ENCODE data around the gene RFX5. TPM values are rescaled to one million over a fixed set of nuclear protein-coding genes. Genes with fewer than 3 reads are reported as not detected.

The RFX5 gene
- total and polyA plus RNA-seq, 9 of the 15 experiments (the other 6 are each of a cell fraction or from before 2014, with no cell fraction given): 3.8 to 48.2 (median 32.2) TPM

DNA sequence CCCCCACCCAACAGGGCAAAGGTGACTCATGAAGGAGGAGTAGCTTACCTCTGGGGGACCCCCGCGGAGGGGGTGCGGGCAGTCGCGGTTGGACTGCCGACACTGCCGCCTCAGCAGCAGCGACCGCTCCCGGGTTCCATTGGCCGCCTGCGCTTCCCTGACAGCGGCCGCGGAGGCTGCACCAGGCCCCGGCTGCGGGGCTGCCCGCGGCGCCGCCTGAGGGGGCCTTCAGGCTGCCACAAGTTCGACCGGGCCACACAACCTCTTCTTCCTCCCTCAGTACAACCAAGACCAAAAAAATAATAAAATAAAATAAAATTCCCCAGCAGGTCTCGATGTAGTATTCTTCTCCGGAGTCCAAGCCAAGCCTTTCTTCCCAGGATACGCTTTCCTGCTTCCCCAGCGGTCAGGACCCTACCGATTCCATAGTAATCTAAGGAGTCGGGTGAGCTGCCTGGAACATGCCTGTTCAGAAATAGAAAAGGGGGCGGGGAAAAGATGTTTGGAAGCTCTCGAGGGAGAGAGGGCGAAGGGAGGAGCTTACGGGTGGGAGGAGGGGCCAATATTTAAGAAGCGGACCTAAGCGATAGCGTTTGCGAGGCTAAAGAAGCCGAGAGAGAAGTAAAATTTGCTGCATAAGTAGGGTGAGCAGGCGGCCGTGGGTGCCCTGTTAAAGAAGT lies 19.7 kb downstream of the RFX5 start, which contains the start of gene PI4KB (continued):
- TF ChIP-seq BCLAF1 (IDR thresholded peaks at IDR 0.05; ENCODE audit: borderline replicate concordance in 1 of 2, control insufficient read depth in 1 of 2, low read depth in 2 of 2, low read length in 1 of 2): no peak
- TF ChIP-seq TEAD1 (CRISPR knock-in tag; IDR thresholded peaks at IDR 0.05): peak; percentile 6 to 10; a peak in 1 of 4 replicates
- TF ChIP-seq MCM3 (IDR thresholded peaks at IDR 0.05): no peak
- TF ChIP-seq PHF21A (IDR thresholded peaks at IDR 0.05; ENCODE audit: borderline replicate concordance, low read depth): no peak
- TF ChIP-seq CHCHD3 (CRISPR knock-in tag; IDR thresholded peaks at IDR 0.05): no peak
- TF ChIP-seq RBBP5 (IDR thresholded peaks at IDR 0.05; ENCODE audit: borderline replicate concordance, insufficient read depth, low read length, poor library complexity, severe bottlenecking): peak; percentile 60
- 0 out of 4 replicates have a peak, but pooled peaks of 1 of the 2 experiments have one; percentile 32 for TF ChIP-seq FOXK2 (conservative IDR thresholded peaks at IDR 0.05 in 1 of 2, IDR thresholded peaks at IDR 0.05 in 1 of 2; ENCODE audit: low read depth in 2 of 2)
- TF ChIP-seq ZEB2 (IDR thresholded peaks at IDR 0.05): no peak
- TF ChIP-seq, protein P1, sequence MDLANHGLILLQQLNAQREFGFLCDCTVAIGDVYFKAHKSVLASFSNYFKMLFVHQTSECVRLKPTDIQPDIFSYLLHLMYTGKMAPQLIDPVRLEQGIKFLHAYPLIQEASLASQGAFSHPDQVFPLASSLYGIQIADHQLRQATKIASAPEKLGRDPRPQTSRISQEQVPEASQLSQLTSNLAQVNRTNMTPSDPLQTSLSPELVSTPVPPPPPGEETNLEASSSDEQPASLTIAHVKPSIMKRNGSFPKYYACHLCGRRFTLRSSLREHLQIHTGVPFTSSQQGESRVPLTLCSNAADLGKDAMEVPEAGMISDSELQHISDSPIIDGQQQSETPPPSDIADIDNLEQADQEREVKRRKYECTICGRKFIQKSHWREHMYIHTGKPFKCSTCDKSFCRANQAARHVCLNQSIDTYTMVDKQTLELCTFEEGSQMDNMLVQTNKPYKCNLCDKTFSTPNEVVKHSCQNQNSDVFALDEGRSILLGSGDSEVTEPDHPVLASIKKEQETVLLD (IDR thresholded peaks at IDR 0.05): no peak
- no peak for TF ChIP-seq ATF4 (CRISPR knock-in tag; IDR thresholded peaks at IDR 0.05)
- no peak for TF ChIP-seq MIER1 (IDR thresholded peaks at IDR 0.05; ENCODE audit: low read depth)
- TF ChIP-seq ZNF134 (CRISPR knock-in tag; conservative IDR thresholded peaks at IDR 0.05): no peak
- peak; percentile 16 for TF ChIP-seq TAF1 (IDR thresholded peaks at IDR 0.05; ENCODE audit: control insufficient read depth, extremely low read depth, insufficient read depth, low read length, severe bottlenecking)
- no peak for TF ChIP-seq CBFB (CRISPR knock-in tag; IDR thresholded peaks at IDR 0.05)
- TF ChIP-seq, protein P2, sequence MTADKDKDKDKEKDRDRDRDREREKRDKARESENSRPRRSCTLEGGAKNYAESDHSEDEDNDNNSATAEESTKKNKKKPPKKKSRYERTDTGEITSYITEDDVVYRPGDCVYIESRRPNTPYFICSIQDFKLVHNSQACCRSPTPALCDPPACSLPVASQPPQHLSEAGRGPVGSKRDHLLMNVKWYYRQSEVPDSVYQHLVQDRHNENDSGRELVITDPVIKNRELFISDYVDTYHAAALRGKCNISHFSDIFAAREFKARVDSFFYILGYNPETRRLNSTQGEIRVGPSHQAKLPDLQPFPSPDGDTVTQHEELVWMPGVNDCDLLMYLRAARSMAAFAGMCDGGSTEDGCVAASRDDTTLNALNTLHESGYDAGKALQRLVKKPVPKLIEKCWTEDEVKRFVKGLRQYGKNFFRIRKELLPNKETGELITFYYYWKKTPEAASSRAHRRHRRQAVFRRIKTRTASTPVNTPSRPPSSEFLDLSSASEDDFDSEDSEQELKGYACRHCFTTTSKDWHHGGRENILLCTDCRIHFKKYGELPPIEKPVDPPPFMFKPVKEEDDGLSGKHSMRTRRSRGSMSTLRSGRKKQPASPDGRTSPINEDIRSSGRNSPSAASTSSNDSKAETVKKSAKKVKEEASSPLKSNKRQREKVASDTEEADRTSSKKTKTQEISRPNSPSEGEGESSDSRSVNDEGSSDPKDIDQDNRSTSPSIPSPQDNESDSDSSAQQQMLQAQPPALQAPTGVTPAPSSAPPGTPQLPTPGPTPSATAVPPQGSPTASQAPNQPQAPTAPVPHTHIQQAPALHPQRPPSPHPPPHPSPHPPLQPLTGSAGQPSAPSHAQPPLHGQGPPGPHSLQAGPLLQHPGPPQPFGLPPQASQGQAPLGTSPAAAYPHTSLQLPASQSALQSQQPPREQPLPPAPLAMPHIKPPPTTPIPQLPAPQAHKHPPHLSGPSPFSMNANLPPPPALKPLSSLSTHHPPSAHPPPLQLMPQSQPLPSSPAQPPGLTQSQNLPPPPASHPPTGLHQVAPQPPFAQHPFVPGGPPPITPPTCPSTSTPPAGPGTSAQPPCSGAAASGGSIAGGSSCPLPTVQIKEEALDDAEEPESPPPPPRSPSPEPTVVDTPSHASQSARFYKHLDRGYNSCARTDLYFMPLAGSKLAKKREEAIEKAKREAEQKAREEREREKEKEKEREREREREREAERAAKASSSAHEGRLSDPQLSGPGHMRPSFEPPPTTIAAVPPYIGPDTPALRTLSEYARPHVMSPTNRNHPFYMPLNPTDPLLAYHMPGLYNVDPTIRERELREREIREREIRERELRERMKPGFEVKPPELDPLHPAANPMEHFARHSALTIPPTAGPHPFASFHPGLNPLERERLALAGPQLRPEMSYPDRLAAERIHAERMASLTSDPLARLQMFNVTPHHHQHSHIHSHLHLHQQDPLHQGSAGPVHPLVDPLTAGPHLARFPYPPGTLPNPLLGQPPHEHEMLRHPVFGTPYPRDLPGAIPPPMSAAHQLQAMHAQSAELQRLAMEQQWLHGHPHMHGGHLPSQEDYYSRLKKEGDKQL (CRISPR knock-in tag; IDR thresholded peaks at IDR 0.05; ENCODE audit: borderline replicate concordance): no peak

Measured in K562 (cell line).